ENCODE measurements around the gene SRMS.

Gene SRMS, protein sequence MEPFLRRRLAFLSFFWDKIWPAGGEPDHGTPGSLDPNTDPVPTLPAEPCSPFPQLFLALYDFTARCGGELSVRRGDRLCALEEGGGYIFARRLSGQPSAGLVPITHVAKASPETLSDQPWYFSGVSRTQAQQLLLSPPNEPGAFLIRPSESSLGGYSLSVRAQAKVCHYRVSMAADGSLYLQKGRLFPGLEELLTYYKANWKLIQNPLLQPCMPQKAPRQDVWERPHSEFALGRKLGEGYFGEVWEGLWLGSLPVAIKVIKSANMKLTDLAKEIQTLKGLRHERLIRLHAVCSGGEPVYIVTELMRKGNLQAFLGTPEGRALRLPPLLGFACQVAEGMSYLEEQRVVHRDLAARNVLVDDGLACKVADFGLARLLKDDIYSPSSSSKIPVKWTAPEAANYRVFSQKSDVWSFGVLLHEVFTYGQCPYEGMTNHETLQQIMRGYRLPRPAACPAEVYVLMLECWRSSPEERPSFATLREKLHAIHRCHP

DNA sequence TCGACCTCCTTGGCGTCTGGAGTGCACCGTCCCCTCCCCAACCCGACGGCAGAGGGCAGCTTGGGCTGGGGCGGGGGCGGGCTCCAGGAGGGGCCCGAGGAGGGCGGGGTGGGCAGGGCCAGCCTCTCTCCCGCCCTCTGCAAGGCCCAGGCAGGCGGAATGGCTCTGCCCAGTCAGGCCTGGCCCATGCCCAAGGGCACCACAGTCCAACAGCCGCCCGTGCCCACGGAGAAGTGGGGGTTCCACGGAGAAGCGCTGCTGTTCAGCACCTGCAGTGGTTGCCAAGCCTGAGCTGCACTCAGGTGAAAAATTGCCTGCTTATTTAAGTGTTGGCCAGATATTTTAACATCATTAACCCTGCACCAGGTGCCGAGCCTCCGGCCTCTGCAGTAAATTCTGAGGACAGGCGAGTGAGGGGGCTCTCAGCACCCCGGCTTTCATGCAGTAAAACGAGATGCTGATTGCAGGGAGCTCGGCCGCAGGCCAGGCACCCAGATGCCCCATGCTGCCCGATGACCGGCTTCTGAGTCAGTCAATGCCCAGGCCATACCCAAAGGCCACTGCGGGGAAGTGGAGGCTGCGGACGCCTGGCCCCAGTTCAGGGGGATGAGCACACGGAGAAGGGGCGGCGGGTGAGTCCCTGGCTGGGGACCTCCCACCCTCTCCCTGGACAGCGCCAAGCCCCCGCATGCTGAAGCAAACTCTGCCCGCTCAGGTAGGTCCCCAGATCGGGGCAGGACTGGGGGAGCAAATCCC lies at the start of gene SRMS:
Gene SRMS (minus strand): TSS at position 25 of the 756 bp plus-strand sequence. CDS start 286 bp downstream, outside the sequence.
- H3K4me1 Mint-ChIP-seq (ENCODE audit: low read depth), result peaks cover 7% of the 10 kb centered on the region
- H3K27me3 Mint-ChIP-seq (ENCODE audit: low read depth), result peaks cover 30% of the 10 kb centered on the region
- no peaks in the 10 kb centered on the region for H3K36me3 Mint-ChIP-seq (ENCODE audit: low read depth)
- H3K9me3 Mint-ChIP-seq, result no peaks in the 10 kb centered on the region
- no peak within 1 kb of the TSS for H3K4me3 Mint-ChIP-seq
- no peak within 1 kb of the TSS for H3K27ac Mint-ChIP-seq

DNA sequence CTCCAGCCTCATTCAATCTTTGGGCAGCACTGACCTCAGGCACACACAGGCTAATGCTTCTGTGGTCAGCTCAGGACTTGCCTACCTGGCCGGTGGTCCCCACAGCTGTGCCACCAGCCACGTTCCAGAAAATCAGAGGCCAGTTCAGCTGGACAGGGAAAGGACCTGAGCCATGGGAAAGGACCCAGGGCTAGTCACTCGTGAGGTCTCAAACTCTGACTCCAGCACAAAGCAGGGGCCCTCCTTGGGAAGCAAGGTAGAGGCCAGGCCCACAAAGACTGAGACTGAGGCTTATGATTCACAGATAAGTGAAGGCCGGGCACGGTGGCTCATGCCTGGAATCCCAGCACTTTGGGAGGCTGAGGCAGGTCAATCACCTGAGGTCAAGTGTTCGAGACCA lies 48.9 kb upstream of the SRMS start:
- Mint-ChIP-seq H3K36me3 (ENCODE audit: low read depth) (peaks cover 34% of the 10 kb centered on the region), H3K27ac (no peak overlapping the region), H3K27me3 (ENCODE audit: low read depth) (no peaks in the 10 kb centered on the region), H3K4me1 (ENCODE audit: low read depth) (no peaks in the 10 kb centered on the region), H3K9me3 (no peaks in the 10 kb centered on the region), H3K4me3 (no peak overlapping the region)

DNA sequence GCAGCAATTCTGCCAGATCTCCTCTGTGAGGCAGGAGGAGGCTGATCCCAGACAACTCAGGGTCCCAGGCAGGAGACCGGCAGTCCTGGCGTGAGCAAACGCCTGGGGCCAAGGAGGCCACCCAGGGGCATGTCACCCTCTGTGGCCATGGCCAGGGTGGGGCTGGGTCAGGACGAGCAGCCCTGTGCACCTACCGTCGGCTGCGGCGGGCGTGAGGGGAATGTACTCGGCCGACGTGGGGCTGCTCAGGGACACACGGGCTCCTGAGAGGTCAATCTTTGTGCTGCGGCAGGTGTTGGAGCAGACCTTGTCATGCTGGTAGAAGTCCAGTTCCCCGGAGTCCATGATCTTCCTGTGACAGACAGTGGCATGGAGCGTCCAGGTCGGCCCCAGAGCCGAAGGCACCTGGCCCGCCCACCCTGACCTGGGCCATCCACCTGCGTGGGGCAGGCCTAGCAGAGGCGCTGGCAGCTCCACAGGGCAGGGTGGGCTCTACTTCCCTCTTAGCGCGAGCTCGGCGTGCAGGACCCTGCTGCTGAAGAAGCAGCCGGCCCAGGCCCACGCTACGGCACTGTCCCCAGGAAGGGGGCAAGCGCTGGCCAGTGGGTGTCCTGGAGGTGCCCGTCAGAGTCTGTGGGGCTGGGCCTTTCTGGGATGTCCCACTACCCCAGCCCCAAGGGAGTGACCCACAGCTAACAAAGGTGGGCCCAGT lies 48.0 kb upstream of the SRMS start:
- no peaks in the 10 kb centered on the region for H3K27me3 Mint-ChIP-seq (ENCODE audit: low read depth)
- H3K36me3 Mint-ChIP-seq (ENCODE audit: low read depth), result peaks cover 36% of the 10 kb centered on the region
- no peak overlapping the region for H3K4me3 Mint-ChIP-seq
- no peaks in the 10 kb centered on the region for H3K4me1 Mint-ChIP-seq (ENCODE audit: low read depth)
- H3K27ac Mint-ChIP-seq, result no peak overlapping the region
- no peaks in the 10 kb centered on the region for H3K9me3 Mint-ChIP-seq

DNA sequence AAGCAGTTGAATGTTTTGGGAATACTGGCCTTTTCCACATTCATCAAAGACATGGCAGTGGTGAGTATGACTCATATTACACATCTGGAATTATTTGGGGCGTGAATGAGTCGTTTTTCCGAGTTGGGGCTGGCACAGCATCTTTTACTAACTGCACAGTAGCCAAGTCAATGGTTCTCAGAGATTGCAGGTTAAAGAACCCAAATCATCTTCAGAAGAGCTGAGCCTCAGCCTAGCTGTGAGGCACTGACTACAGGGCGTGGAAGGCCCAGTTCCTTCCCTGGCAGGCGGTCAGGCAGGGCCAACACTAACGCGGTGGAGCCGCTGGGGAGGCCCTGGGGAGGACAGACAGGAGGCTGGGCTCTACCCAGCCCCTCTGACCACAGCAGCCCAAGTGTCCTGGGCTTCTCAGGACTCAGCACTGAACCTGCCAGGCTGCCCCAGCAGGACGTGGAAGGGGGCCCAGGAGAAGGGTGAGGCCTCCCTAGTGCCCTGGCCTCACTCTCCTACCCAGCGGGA lies 46.6 kb upstream of the SRMS start:
- no peak overlapping the region for H3K27ac Mint-ChIP-seq
- H3K27me3 Mint-ChIP-seq (ENCODE audit: low read depth), result no peaks in the 10 kb centered on the region
- H3K36me3 Mint-ChIP-seq (ENCODE audit: low read depth), result peaks cover 38% of the 10 kb centered on the region
- H3K4me3 Mint-ChIP-seq, result no peak overlapping the region
- no peaks in the 10 kb centered on the region for H3K9me3 Mint-ChIP-seq
- no peaks in the 10 kb centered on the region for H3K4me1 Mint-ChIP-seq (ENCODE audit: low read depth)

DNA sequence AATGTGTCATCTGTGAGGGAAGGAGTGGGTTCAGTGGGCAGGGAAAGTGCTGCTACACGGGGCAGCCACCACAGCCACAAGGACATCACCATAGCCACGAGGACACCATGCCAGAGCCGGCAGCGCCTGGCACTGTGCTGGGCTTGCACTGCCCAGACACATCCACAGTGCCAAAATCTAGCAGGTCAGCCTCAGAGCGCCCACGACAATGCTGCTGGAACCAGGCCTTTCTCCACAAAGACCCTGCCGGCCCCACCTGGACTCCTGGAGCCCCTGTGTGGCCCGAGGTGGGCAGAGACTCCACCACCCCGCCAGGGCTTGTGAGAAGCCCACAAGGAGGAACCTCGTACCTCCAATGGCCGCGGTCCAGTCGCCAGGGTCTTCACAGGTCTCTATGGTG lies 45.1 kb upstream of the SRMS start:
- H3K4me1 Mint-ChIP-seq (ENCODE audit: low read depth), result no peaks in the 10 kb centered on the region
- H3K27ac Mint-ChIP-seq, result no peak overlapping the region
- no peak overlapping the region for H3K4me3 Mint-ChIP-seq
- H3K27me3 Mint-ChIP-seq (ENCODE audit: low read depth), result no peaks in the 10 kb centered on the region
- no peaks in the 10 kb centered on the region for H3K9me3 Mint-ChIP-seq
- H3K36me3 Mint-ChIP-seq (ENCODE audit: low read depth), result peaks cover 36% of the 10 kb centered on the region

DNA sequence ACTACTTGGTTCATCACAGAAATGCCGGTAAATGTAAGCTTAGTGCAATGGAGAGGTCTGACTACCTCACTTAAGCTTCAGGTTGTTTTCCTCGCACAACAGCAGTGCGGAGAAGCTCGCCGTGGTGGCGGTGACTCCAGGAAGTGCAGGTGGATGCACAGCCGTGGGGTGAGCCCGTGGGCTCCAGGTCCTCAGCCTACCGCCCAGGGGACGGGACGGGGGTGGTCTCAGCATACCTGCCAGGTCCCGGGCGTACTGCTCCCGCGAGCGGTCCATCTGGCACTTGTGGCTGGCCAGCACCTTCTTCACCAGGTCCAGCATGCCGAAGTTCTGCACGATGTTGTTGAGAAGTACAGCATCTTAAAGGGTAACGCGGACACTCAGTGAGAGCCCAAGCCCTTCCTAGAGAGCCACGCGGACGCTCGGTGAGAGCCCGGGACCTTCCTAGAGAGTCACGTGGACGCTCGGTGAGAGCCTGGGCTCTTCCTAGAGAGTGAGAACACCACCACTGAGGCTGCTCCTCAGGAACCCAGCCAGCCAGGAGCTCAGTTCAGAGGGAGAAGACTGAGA lies 44.3 kb upstream of the SRMS start:
- Mint-ChIP-seq H3K36me3 (ENCODE audit: low read depth) (peaks cover 33% of the 10 kb centered on the region), H3K9me3 (no peaks in the 10 kb centered on the region), H3K27me3 (ENCODE audit: low read depth) (no peaks in the 10 kb centered on the region), H3K4me1 (ENCODE audit: low read depth) (no peaks in the 10 kb centered on the region), H3K4me3 (no peak overlapping the region), H3K27ac (no peak overlapping the region)

DNA sequence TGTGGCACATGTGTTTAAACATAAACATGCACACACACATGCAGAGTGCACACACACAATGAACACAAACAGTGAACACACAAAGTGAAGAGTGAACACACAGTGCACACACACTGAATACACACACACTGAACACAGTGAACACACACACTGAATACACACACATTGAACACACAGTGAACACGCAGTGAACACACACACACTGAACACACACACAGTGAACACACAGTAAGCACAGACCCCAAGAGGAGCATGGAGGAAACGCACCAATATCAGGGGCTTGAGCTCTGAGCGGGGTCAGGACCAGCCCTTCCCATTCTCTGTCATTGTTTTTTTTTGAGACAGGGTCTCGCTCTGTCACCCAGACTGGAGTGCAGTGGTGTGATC lies 43.6 kb upstream of the SRMS start:
- Mint-ChIP-seq H3K4me1 (ENCODE audit: low read depth) (no peaks in the 10 kb centered on the region), H3K9me3 (no peaks in the 10 kb centered on the region), H3K4me3 (no peak overlapping the region), H3K27me3 (ENCODE audit: low read depth) (no peaks in the 10 kb centered on the region), H3K27ac (no peak overlapping the region), H3K36me3 (ENCODE audit: low read depth) (peaks cover 33% of the 10 kb centered on the region)

DNA sequence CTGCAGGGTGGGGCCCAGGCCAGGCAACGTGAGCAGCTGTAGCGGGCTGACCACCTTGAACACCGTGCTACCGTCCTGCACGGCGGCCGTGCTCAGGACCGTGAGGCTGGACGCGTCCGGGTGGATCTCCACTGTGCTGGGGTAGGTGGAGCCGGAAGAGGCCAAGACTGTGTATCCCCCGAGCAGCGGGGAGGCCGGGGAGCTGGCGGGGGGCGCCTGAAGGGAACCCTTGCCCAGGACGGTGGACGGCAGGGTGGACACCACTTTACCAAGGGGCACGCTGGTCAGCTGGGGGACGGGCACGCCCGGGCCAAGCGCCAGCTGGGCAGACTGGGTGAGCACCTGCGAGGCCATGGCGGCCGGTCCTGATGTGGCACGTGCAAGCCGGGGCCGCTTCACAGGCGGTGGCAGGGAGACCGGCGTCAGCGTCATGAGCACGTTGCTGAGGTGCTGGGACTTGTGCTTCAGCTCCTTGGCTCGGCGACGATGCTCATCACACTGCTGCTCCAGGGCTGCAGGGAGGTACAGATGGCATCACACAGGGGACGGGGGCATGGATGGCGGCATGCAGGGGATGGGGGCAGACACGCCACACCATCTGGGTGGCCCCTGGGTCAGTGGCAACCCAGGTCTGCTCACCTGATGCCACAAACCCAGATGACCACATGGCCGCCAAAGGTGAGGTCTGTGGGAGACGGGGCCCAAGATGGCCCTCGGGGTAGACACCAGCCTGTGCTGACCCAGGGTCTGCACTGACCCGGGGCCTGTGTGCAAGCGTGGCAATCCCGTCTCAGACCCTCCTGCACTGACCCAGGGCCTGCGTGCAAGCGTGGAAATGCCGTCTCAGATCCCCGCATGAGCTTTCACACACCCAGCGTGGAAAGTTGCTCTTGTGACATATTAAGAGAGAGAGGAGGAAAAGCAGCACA lies 42.9 kb upstream of the SRMS start:
- Mint-ChIP-seq H3K27ac (no peak overlapping the region), H3K9me3 (no peaks in the 10 kb centered on the region), H3K4me3 (no peak overlapping the region), H3K36me3 (ENCODE audit: low read depth) (peaks cover 32% of the 10 kb centered on the region), H3K27me3 (ENCODE audit: low read depth) (no peaks in the 10 kb centered on the region), H3K4me1 (ENCODE audit: low read depth) (no peaks in the 10 kb centered on the region)

DNA sequence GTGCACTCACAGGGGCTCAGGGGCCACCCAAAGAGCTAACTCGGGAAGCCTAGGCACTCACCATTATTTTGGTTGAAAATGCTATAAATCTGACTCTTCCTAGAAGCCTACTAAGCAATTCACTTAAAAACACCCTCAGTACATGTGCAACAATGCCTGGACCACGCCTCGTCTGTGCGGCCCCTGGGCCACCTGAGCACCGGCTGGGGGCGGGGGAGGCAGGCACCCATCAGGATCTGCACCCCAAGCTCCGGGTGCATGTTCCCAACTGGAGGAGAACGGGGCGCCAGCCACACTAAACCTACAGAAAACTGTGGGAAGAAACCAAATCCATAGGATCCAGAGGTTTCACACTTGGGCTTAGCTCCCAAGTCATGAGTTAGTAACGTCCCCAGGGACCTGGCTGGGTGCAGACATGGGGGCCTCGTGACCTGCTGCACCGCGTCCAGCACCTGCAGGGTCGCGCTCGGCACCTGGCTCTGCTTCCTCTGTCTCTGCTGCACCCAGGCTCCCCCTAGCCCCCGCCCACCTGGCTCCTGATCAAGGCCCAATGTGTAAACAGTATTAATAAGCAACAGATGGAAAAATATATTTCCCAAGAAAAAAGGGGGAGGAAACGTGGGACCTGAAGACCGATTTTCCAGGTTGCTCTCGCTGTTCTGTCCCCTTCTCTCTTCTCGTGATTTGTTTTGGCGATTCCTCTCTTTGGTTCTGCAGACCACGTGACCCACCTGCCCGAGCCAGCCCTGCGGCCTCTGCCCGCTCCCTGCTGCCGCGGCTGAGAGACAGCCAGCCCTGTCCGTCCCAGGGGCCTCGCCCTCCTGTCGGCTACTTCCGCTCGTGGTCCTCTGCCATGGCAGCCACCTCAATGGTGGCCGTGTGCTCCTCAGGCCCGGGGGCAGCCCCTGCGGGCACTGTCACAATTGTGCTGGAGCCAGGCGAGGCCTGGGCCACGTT lies 42.0 kb upstream of the SRMS start:
- Mint-ChIP-seq H3K27me3 (ENCODE audit: low read depth) (no peaks in the 10 kb centered on the region), H3K4me1 (ENCODE audit: low read depth) (no peaks in the 10 kb centered on the region), H3K9me3 (no peaks in the 10 kb centered on the region), H3K4me3 (no peak overlapping the region), H3K27ac (no peak overlapping the region), H3K36me3 (ENCODE audit: low read depth) (peaks cover 26% of the 10 kb centered on the region)

DNA sequence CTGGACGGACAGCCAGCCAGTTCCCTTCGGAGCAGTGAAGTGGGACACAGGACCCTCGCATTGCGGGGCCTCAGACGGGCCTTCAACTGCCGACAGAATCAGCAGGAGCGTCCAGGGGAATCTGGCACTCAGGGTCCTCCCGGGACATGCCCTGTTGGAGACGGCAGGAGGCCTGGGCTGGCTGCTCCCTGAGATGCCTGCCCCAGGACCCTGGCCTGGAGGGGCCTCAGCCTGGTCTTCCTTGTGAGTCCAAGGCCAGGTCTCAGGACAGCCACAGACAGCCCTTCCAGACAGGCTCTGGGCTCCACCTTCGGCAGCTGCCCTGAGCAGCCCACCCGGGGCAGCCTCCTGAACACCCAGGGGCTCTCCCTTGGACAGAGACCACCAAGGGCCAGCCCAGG lies 41.1 kb upstream of the SRMS start:
- Mint-ChIP-seq H3K9me3 (no peaks in the 10 kb centered on the region), H3K27ac (no peak overlapping the region), H3K27me3 (ENCODE audit: low read depth) (peaks cover 5% of the 10 kb centered on the region), H3K4me1 (ENCODE audit: low read depth) (no peaks in the 10 kb centered on the region), H3K36me3 (ENCODE audit: low read depth) (peaks cover 26% of the 10 kb centered on the region), H3K4me3 (no peak overlapping the region)

DNA sequence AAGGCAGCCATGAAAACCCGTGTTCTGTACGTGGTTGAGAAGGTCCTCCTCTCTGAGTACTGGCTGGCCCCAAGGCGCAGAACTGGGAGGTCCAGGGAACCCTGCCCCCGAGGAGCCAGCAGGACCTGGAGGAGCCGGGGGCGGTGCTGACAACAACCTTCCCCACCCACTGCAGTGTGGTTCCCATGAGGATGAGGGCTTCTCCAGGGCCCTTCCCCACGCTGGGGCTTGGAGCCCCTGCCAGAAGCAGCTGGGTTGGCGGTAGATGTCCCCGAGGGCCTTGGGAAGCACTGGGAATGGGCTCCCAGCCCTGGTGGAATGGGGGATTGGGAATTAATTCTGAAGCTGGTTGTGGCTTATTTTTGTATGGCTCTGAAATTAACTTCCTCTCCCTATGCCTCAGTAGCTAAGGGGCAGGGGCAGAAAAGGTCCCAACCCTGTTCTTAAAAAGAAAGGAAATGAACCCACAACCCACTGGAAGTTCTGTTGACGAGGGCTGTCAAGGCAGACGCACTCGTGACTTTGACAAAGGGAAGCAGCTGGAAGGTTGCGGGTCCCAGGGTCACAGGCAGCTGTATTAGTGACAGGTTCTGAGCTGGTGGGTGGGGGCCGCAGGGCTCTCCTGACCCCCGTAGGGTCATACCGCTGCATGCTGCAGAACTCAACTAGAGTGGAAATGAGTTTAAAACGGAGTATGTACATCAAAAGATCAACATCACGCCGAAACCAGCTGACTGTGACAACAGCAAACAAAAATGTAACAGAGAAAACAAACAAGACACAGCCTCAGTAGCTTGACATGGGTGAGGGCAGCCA lies 40.4 kb upstream of the SRMS start:
- H3K36me3 Mint-ChIP-seq (ENCODE audit: low read depth), result peaks cover 21% of the 10 kb centered on the region
- H3K27me3 Mint-ChIP-seq (ENCODE audit: low read depth), result peaks cover 7% of the 10 kb centered on the region
- H3K4me1 Mint-ChIP-seq (ENCODE audit: low read depth), result no peaks in the 10 kb centered on the region
- no peak overlapping the region for H3K4me3 Mint-ChIP-seq
- no peak overlapping the region for H3K27ac Mint-ChIP-seq
- no peaks in the 10 kb centered on the region for H3K9me3 Mint-ChIP-seq

DNA sequence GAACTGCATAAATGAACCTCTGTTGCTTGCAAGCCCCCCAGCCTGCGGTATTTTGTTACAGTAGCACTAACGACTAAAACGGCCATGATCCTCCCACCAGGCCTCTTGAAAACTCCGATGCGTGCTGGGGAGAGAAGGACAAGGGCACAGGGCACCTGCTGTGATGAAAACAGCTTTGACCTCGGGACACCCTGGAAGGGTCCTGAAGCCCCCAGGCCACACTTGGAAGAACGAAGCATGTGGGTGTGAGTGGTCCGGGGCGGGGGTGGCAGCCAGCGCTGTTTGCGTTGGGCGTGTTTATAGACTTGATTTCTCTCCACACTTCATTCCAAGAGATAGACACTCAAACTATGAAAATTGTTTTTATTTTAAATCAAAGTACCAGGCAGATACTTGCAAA lies 39.7 kb upstream of the SRMS start:
- Mint-ChIP-seq H3K27ac (no peak overlapping the region), H3K27me3 (ENCODE audit: low read depth) (peaks cover 14% of the 10 kb centered on the region), H3K4me3 (no peak overlapping the region), H3K4me1 (ENCODE audit: low read depth) (no peaks in the 10 kb centered on the region), H3K9me3 (no peaks in the 10 kb centered on the region), H3K36me3 (ENCODE audit: low read depth) (peaks cover 20% of the 10 kb centered on the region)

All from T-helper 1 cell treated with Interleukin-12 subunit alpha and Interleukin-12 subunit beta and Interleukin-4 antibody, amounts not matched to agents 30 μg/mL and 1 μg/mL, for 36 hours (primary cell).